Placental epithelial cell (primary cell): ENCODE results near the gene UNC93B1. TPM values are rescaled to one million over a fixed set of nuclear protein-coding genes. Genes with fewer than 3 reads are reported as not detected.

Experiments
- small RNA-seq: library from RNA; depleted of rRNA; stranded (forward); fragments of <200 nt; gene quantifications from one replicate; pipeline ENCODE3, GENCODE V24; 2012
- total RNA-seq: library from RNA; depleted of rRNA; stranded (reverse); fragments of >200 nt; gene quantifications from 2 replicates; pipeline ENCODE4 v1.2.3, GENCODE V29; 2012

UNC93B1 gene, protein sequence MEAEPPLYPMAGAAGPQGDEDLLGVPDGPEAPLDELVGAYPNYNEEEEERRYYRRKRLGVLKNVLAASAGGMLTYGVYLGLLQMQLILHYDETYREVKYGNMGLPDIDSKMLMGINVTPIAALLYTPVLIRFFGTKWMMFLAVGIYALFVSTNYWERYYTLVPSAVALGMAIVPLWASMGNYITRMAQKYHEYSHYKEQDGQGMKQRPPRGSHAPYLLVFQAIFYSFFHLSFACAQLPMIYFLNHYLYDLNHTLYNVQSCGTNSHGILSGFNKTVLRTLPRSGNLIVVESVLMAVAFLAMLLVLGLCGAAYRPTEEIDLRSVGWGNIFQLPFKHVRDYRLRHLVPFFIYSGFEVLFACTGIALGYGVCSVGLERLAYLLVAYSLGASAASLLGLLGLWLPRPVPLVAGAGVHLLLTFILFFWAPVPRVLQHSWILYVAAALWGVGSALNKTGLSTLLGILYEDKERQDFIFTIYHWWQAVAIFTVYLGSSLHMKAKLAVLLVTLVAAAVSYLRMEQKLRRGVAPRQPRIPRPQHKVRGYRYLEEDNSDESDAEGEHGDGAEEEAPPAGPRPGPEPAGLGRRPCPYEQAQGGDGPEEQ
- total RNA-seq = 31.8 and 32.5 TPM in 2 replicates

DNA sequence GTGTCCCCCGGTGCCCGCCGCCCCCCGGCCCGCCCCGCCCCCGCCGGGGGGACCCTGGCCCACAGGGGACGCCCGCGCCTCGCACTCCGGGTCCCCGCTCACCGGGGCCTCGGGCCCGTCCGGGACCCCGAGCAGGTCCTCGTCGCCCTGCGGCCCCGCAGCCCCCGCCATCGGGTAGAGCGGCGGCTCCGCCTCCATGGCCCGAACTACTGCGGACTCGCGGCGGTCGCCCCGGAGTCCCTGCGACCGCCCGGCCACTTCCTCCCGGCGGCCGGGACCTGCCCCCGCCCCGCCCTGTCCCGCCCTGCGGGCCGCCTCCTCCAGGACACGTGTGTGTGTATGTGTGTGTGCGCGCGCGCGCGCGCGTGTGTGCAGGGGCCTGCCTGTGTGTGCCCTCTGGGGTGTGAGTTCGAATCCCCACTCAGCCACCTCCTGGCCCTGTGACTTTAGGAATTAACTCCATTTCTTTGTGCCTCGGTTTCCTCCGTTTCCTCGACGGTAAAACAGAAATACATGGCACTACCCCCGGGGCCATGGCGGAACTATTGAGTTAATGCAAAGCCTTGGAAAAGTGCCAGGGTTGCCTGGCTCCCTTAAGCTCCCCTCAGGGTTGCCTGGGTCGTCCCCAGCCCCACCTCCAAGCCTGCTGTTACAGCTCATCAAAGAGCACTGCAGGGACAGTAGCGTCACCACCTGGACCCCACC, at the start of gene UNC93B1:
Gene UNC93B1 (minus strand): TSS at position 252 of the 705 bp plus-strand sequence. CDS start 54 bp downstream, at position 198.

DNA sequence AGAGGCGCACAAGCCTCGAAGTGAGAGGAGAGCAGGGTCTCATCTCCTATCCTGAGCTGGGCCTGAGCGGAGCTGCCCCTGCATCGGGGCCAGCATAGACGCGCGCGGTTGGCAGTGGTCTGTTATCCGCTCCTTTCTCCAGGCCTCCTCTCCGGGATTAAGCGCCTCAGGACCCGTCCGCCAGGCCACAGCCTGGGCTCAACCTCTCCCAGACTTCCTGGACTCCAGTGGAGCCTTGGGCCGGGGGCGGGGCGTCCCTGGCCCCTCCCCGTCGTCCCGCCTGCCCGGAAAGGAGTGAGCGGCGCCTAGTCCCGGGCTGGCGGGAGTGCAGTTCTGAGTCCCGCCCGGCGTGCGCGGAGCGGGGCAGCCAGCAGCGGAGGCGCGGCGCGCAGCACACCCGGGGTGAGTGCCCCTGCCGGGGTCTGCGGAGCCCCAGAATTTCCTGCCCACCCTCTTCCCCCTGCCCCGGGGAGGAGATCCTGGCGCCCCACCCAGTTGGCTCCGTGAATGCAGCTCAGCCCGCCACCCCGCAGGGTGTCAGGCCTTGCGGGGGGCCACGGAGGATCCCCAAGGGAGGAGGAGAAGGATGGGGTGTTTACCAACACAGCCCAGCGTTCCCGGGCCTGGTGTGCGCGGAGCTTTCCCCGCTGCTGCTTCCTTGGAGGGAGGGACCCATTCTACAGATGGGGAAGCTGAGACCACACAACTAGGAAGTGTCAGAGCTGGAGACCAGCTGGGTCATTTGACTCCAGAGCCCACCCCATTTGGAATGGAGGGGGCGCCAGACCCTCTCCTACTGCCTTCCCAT, 35.0 kb upstream of the UNC93B1 start, which contains the start of gene TCIRG1:
Gene TCIRG1 (plus strand): TSS at position 308 of the 808 bp plus-strand sequence. CDS start 2,247 bp downstream, outside the sequence.

DNA sequence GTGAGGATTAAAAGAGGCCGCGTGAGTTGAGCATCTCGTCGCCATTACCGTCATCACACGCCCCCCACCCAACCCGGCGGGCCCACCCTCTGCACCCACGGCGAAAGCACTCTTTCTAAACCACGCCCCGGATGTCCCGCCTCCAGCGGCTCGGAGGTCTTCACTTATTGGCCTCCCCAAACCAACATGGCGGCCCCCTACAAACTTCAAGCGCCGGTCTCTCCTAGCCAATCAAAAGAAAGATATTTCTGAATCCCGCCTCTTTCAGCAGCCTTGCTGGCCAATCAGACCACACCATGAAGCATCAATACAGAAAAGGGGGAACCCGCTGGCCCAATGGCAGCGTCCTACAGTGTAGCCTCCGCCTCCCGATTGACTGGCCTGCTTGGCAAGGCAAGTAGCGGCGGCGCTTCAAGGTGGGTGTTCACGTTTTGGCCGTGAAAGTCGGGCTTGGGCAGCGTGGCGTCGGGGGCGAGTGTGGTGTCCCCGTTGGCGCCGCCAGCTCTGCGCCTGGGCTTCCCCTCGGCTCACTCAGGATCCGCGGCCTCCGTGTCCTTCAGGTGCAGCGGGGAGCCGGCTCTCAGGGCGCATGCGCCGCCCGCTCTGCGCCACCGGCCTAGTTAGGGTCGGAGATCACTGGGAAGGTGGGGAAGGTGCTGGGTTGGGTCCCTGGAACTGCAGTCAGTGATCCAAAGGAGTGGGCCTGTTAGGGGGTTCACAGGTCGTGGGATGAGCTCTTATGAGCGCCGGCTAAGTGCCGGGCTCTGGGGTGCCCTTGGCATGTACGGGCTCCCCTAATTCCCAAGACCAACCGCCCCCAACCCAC, 26.6 kb upstream of the UNC93B1 start, which contains the start of gene NDUFS8:
Gene NDUFS8 (plus strand): TSS at position 364 of the 826 bp plus-strand sequence. CDS start 1,471 bp downstream, outside the sequence.

DNA sequence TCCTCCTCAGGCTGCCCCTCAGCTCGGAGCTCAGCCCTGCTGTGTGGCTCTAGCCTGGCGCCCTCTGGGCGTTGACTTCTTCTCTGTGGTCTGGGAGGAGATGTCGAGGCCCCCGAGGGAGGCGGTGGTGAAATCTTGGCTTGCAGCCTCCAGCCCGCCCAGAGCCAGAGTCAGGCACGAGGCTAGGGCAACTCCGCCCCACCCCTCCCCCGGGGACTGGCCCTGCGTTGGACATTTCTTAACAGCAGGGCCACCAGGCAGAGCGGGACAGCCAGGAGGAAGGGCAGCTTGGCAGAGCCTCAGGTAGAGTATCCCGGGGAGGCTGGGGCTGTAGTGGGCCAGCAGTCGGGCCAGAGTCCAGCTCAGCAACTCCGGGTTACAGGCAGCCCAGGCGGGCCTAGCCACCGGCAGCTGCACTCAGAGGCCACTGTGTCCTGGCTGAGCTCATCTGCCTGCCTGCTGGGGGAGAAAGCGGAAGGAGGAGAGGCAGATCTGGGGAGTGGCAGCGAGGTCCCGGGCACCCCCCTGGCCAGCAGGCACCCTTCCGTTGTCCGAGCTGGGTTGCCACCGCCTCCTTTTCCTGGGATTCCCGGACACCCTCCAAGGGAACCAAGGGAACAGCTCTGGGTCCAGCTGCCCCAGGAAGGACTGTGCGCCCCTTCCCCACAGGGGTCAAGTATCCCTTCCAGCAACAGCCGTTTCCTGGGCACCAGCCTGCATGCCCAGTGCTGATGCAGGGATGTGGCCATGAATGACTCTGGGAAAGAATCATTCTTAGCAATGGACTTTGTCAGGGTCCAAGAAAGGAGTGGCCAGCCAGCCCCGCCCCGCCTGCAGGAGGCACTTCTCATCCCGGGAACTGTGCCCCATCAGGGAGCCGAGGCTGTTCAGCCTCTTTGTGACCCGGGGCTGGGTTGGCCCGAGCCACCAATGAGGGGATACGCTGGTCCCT, 6.5 kb upstream of the UNC93B1 start, which contains the start of gene ALDH3B1:
Gene ALDH3B1 (plus strand): TSS at position 238 of the 952 bp plus-strand sequence. CDS start 4,971 bp downstream, outside the sequence.

Small RNA genes within 50 kb of the gene (small RNA-seq; reads per million reads assigned to genes)
- not detected for gene MIR6753

Other genes starting within 250 kb of the UNC93B1 start
- gene ALDH3B1, start 6.2 kb upstream of the UNC93B1 start, total RNA-seq = 28.6 and 35.3 TPM in 2 replicates
- 67.1 and 114 TPM in 2 replicates for gene NDUFS8, start 26.6 kb upstream of the UNC93B1 start, total RNA-seq
- gene TCIRG1, start 34.9 kb upstream of the UNC93B1 start, total RNA-seq = 139 and 143 TPM in 2 replicates
- 8.6 and 14.9 TPM in 2 replicates for gene CHKA, start 117.3 kb upstream of the UNC93B1 start, total RNA-seq
- 29.5 and 42.8 TPM in 2 replicates for gene KMT5B, start 209.2 kb upstream of the UNC93B1 start, total RNA-seq